Camera-type eye (tissue), 1 donor: ENCODE measurements around the gene SPATA22. TPM values are rescaled to one million over a fixed set of nuclear protein-coding genes. Genes with fewer than 3 reads are reported as not detected.

Experiments used
- total RNA-seq: library from RNA; depleted of rRNA; stranded (reverse); fragments of >200 nt; gene quantifications from one replicate; pipeline ENCODE4 v1.2.3, GENCODE V29; 2014

Gene SPATA22, protein sequence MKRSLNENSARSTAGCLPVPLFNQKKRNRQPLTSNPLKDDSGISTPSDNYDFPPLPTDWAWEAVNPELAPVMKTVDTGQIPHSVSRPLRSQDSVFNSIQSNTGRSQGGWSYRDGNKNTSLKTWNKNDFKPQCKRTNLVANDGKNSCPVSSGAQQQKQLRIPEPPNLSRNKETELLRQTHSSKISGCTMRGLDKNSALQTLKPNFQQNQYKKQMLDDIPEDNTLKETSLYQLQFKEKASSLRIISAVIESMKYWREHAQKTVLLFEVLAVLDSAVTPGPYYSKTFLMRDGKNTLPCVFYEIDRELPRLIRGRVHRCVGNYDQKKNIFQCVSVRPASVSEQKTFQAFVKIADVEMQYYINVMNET
- 1.8 TPM for total RNA-seq

GRCh38 chr17:3471599-3471998 is at the start of gene SPATA22:
Gene SPATA22 (minus strand): TSS chr17:3471819. CDS start chr17:3469325, 2,494 bp downstream.

DNA sequence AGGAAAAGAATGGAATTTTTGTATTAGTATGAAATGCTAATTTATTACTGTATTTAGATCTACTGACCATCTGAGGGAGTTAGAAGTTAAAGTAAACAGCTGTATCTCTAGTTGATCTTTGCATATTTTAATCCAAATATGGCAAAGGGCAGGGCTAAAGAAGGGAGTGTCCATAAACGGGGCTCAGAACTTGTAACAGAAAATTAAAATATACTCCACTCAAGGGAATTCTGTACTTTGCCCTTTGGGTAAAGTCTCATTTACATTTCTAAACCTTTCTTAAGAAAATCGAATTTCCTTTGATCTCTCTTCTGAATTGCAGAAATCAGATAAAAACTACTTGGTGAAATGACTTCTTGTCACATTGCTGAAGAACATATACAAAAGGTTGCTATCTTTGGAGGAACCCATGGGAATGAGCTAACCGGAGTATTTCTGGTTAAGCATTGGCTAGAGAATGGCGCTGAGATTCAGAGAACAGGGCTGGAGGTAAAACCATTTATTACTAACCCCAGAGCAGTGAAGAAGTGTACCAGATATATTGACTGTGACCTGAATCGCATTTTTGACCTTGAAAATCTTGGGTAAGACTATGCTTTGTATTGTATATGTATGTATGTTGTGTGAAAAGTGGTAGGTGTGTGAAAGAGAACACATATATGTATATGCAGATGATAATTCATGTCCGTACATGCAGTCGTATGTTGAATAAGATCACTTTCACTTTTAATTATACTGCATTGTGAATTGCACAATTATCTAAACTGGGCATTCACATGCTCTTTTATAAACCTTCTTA is 4.4 kb upstream of the SPATA22 start, which contains the start of gene ASPA:
Gene ASPA, plus strand, starts transcription at position 186 of the 799 bp plus-strand sequence. Its CDS starts 163 bp downstream, at position 349.

GRCh38 chr17:3433741-3434140 is 37.9 kb downstream of the SPATA22 start, which contains the start of gene OR1E2:
Gene OR1E2 (minus strand): TSS chr17:3433841. CDS start chr17:3433841, 0 bp downstream.

DNA sequence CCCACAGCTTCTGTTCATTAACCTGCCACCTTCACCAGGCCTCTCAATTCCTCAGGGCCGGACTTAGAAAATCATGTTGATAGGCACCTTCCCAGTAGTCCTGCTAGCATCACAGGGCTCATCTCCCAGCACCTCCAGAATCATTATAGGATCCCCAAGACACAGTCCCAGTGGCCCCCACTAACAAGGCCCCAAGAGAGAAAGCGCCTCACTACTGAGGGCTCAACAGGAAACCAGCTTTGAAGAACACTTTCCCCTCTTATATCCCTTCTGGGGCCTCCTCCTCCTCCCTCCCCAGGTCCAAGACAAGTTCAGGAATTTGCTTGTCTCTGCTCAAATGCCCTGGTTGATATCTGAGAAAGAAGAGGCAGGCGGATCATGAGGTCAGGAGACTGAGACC is 60.5 kb downstream of the SPATA22 start, which contains the start of gene OR3A3:
Gene OR3A3, plus strand, starts transcription at position 301 of the 400 bp plus-strand sequence.

DNA sequence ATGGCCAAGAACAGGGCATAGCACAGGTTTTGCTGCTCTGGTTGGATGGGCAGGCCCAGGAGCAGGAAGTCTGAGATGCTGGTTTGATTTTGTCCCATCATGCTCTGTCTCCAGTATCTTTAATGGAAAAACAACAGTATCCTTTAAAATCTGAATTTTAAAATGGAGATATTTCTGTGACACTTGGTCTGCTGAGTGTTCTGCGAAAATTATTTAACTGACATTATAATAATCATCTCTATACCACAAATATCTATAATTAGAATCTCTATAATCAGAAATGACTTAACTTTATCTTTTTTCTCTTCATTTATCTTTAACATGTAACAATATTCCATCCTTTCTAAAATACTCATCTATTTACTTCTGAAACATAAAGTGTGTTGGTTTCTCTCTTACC is 73.3 kb downstream of the SPATA22 start, which contains the start of gene OR1E1:
Gene OR1E1, minus strand, starts transcription at position 101 of the 400 bp plus-strand sequence. Its CDS starts 0 bp downstream, at position 101.

Other genes starting within 250 kb of the SPATA22 start
- not detected for gene OR3A1, start 173.5 kb downstream of the SPATA22 start, total RNA-seq
- 0.38 TPM for gene OR3A2, start 85.5 kb downstream of the SPATA22 start, total RNA-seq
- gene OR1E1, start 73.4 kb downstream of the SPATA22 start, total RNA-seq = not detected
- not detected for gene OR3A3, start 60.4 kb downstream of the SPATA22 start, total RNA-seq
- gene OR1E2, start 38.0 kb downstream of the SPATA22 start, total RNA-seq = not detected
- 5.4 TPM for gene ASPA, start 4.2 kb upstream of the SPATA22 start, total RNA-seq
- 0.55 TPM for gene TRPV3, start 86.0 kb upstream of the SPATA22 start, total RNA-seq
- 11.9 TPM for gene TRPV1, start 137.6 kb upstream of the SPATA22 start, total RNA-seq
- 23.7 TPM for gene SHPK, start 164.4 kb upstream of the SPATA22 start, total RNA-seq
- 13.8 TPM for gene CTNS, start 164.9 kb upstream of the SPATA22 start, total RNA-seq
- 37.0 TPM for gene TAX1BP3, start 196.8 kb upstream of the SPATA22 start, total RNA-seq
- gene EMC6, start 197.0 kb upstream of the SPATA22 start, total RNA-seq = 16.1 TPM
- gene P2RX5, start 224.3 kb upstream of the SPATA22 start, total RNA-seq = 3.0 TPM